HL-60 (cell line): ENCODE data around the gene NEFH.

ENCODE experiments used
- POLR2AphosphoS5 ChIP-seq: IDR thresholded peaks from 2 replicates; pipeline ENCODE4 v1.6.1; 2012; ENCODE audit warnings: low read depth
- TF ChIP-seq, protein P1 (sequence below): IDR thresholded peaks from one replicate; pipeline ENCODE4 v1.5.1; 2011; ENCODE audit warnings: low read length, control low read depth, inconsistent platforms; ENCODE audit not compliant: insufficient read depth

DNA sequence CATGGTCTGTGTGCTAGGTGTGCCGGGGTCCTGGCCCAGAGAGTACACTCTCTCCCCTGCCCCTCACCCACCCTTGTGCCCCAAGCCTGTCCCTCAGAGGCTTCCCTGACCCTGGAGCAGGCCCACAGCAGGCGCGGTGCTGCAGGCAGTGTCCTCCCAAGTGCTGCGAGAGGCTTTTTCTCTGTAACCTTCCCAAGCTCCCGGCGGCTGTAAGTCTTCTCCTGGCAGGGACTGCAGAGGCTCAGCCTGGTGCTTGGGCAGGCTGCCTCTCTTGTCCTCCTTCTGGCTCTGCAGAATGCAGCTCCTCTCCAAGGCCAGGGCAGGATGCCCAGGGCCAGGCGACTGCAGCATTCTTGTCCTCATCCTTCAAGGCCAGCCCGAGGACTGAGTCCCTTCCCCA is 25.7 kb upstream of the NEFH start:
- TF ChIP-seq, protein P1, sequence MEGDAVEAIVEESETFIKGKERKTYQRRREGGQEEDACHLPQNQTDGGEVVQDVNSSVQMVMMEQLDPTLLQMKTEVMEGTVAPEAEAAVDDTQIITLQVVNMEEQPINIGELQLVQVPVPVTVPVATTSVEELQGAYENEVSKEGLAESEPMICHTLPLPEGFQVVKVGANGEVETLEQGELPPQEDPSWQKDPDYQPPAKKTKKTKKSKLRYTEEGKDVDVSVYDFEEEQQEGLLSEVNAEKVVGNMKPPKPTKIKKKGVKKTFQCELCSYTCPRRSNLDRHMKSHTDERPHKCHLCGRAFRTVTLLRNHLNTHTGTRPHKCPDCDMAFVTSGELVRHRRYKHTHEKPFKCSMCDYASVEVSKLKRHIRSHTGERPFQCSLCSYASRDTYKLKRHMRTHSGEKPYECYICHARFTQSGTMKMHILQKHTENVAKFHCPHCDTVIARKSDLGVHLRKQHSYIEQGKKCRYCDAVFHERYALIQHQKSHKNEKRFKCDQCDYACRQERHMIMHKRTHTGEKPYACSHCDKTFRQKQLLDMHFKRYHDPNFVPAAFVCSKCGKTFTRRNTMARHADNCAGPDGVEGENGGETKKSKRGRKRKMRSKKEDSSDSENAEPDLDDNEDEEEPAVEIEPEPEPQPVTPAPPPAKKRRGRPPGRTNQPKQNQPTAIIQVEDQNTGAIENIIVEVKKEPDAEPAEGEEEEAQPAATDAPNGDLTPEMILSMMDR = no peak
- TF ChIP-seq POLR2AphosphoS5 = no peak
